ENCODE results near the gene PPFIBP1. TPM values are rescaled to one million over a fixed set of nuclear protein-coding genes. Genes with fewer than 3 reads are reported as not detected.
A peak's percentile ranks its signal among the peaks of the same experiment; 100 is the strongest.
"Not testable (repeated sequence)": the region's sequence is repeated elsewhere in the genome, so short reads cannot be mapped to it uniquely, and the experiment has no call there.

The PPFIBP1 gene
- total and polyA plus RNA-seq, 4 donors, result 13.6 to 150 (median 63.1) TPM

GRCh38 chr12:27637524-27637923 lies 113.5 kb downstream of the PPFIBP1 start:
- ATAC-seq (ENCODE audit: insufficient read depth, low FRiP score) (no peak), DNase-seq (no peak)
- Histone ChIP-seq H3K4me1 (ENCODE audit: control insufficient read depth in 5 of 5, insufficient read depth in 5 of 5, low read length in 5 of 5) (peaks cover 0 to 12% (median 4%) of the 10 kb centered on the region in 5 donors), H3K9ac (ENCODE audit: insufficient read depth in 1 of 2, low read length in 2 of 2) (no peak overlapping the region), H3K27ac (ENCODE audit: low read depth in 1 of 2, low read length in 1 of 2) (no peak overlapping the region), H3K4me3 (no peak overlapping the region), H3K27me3 (ENCODE audit: control insufficient read depth in 3 of 3, insufficient read depth in 3 of 3, low read length in 2 of 3) (no peaks in the 10 kb centered on the region), H3K9me3 (ENCODE audit: control insufficient read depth in 4 of 4, insufficient read depth in 3 of 4, low read length in 3 of 4) (no peaks in the 10 kb centered on the region), H3K36me3 (ENCODE audit: control insufficient read depth in 4 of 4, insufficient read depth in 4 of 4, low read length in 4 of 4) (peaks cover 0 to 8% (median 1%) of the 10 kb centered on the region in 4 donors)
- TF ChIP-seq, protein P1, sequence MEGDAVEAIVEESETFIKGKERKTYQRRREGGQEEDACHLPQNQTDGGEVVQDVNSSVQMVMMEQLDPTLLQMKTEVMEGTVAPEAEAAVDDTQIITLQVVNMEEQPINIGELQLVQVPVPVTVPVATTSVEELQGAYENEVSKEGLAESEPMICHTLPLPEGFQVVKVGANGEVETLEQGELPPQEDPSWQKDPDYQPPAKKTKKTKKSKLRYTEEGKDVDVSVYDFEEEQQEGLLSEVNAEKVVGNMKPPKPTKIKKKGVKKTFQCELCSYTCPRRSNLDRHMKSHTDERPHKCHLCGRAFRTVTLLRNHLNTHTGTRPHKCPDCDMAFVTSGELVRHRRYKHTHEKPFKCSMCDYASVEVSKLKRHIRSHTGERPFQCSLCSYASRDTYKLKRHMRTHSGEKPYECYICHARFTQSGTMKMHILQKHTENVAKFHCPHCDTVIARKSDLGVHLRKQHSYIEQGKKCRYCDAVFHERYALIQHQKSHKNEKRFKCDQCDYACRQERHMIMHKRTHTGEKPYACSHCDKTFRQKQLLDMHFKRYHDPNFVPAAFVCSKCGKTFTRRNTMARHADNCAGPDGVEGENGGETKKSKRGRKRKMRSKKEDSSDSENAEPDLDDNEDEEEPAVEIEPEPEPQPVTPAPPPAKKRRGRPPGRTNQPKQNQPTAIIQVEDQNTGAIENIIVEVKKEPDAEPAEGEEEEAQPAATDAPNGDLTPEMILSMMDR (IDR thresholded peaks at IDR 0.05; ENCODE audit: control extremely low read depth, extremely low read depth), result no peak
- 87 to 94% methylated on average over 1 of the region's 1 CpG for WGBS, 2 donors

GRCh38 chr12:27639265-27639664 lies 115.3 kb downstream of the PPFIBP1 start:
- no peaks in the 10 kb centered on the region for H3K27me3 ChIP-seq (ENCODE audit: control insufficient read depth in 3 of 3, insufficient read depth in 3 of 3, low read length in 2 of 3)
- ATAC-seq (ENCODE audit: insufficient read depth, low FRiP score), result no peak

DNA sequence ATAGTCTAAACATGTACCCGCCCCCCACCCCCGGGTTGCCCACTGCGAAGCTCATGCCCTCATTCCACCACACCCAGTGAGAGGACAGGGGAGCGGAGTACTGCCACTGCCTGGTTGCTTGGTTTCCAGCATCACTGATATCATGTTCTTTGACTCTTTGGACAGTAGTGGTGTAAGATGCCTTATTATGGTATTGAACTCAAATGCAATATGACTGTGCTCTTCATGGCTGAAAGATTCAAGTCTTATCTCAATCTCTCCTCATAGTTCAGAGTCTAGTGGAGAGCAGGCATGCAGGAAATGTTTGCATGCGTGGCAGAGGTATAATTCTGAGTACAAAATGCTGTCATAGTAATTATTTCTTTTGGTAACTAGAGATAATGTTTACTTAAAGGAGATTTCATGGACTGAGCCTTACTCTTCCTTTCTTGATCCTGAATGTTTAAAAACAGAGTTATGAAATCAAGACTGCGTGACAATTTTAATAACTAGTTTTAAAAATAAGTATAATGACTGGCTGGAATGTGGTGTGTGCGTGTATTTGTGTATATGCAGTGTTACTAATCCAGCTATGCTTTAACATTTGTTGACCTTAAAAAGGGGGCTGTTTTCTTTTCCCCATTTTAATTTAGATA lies 116.7 kb downstream of the PPFIBP1 start:
- peak in 1 of 3 donors; percentile 21 for DNase-seq
- H3K27ac ChIP-seq (ENCODE audit: low read depth in 1 of 2, low read length in 1 of 2); H3K9ac ChIP-seq (ENCODE audit: insufficient read depth in 1 of 2, low read length in 2 of 2); H3K27me3 ChIP-seq (ENCODE audit: control insufficient read depth in 3 of 3, insufficient read depth in 3 of 3, low read length in 2 of 3); H3K9me3 ChIP-seq (ENCODE audit: control insufficient read depth in 4 of 4, insufficient read depth in 3 of 4, low read length in 3 of 4); ATAC-seq (ENCODE audit: insufficient read depth, low FRiP score); H3K4me3 ChIP-seq; H3K36me3 ChIP-seq (ENCODE audit: control insufficient read depth in 4 of 4, insufficient read depth in 4 of 4, low read length in 4 of 4): not testable (repeated sequence)
- 80 to 87% methylated on average over 7 of the region's 7 CpGs for WGBS, 2 donors
- peaks cover 1 to 21% (median 8%) of the 10 kb centered on the region in 5 donors for H3K4me1 ChIP-seq (ENCODE audit: control insufficient read depth in 5 of 5, insufficient read depth in 5 of 5, low read length in 5 of 5)

More at GRCh38 chr12:27639265-27639664, 115.3 kb downstream of the PPFIBP1 start:
- Histone ChIP-seq H3K4me3 (no peak overlapping the region), H3K36me3 (ENCODE audit: control insufficient read depth in 4 of 4, insufficient read depth in 4 of 4, low read length in 4 of 4) (peaks cover 0 to 8% (median 0%) of the 10 kb centered on the region in 4 donors), H3K27ac (ENCODE audit: low read depth in 1 of 2, low read length in 1 of 2) (no peak overlapping the region), H3K4me1 (ENCODE audit: control insufficient read depth in 5 of 5, insufficient read depth in 5 of 5, low read length in 5 of 5) (peaks cover 0 to 14% (median 6%) of the 10 kb centered on the region in 5 donors), H3K9me3 (ENCODE audit: control insufficient read depth in 4 of 4, insufficient read depth in 3 of 4, low read length in 3 of 4) (no peaks in the 10 kb centered on the region), H3K9ac (ENCODE audit: insufficient read depth in 1 of 2, low read length in 2 of 2) (no peak overlapping the region)
- TF ChIP-seq, protein P1 (IDR thresholded peaks at IDR 0.05; ENCODE audit: control extremely low read depth, extremely low read depth), result no peak
- DNase-seq, result no peak
- WGBS, 2 donors, result 62 to 88% methylated on average over 3 of the region's 3 CpGs

GRCh38 chr12:27642361-27642760 lies 118.4 kb downstream of the PPFIBP1 start:
- not testable (repeated sequence) for H3K36me3 ChIP-seq (ENCODE audit: control insufficient read depth in 4 of 4, insufficient read depth in 4 of 4, low read length in 4 of 4); H3K27me3 ChIP-seq (ENCODE audit: control insufficient read depth in 3 of 3, insufficient read depth in 3 of 3, low read length in 2 of 3); H3K9me3 ChIP-seq (ENCODE audit: control insufficient read depth in 4 of 4, insufficient read depth in 3 of 4, low read length in 3 of 4); H3K27ac ChIP-seq (ENCODE audit: low read depth in 1 of 2, low read length in 1 of 2); ATAC-seq (ENCODE audit: insufficient read depth, low FRiP score); H3K9ac ChIP-seq (ENCODE audit: insufficient read depth in 1 of 2, low read length in 2 of 2); DNase-seq; H3K4me3 ChIP-seq
- 96 to 97% methylated on average over 4 of the region's 4 CpGs for WGBS, 2 donors
- peaks cover 1 to 24% (median 11%) of the 10 kb centered on the region in 5 donors for H3K4me1 ChIP-seq (ENCODE audit: control insufficient read depth in 5 of 5, insufficient read depth in 5 of 5, low read length in 5 of 5)

GRCh38 chr12:27642892-27643291 lies 118.9 kb downstream of the PPFIBP1 start:
- H3K9me3 ChIP-seq (ENCODE audit: control insufficient read depth in 4 of 4, insufficient read depth in 3 of 4, low read length in 3 of 4); ATAC-seq (ENCODE audit: insufficient read depth, low FRiP score); H3K36me3 ChIP-seq (ENCODE audit: control insufficient read depth in 4 of 4, insufficient read depth in 4 of 4, low read length in 4 of 4); H3K27ac ChIP-seq (ENCODE audit: low read depth in 1 of 2, low read length in 1 of 2); H3K4me3 ChIP-seq; DNase-seq; H3K27me3 ChIP-seq (ENCODE audit: control insufficient read depth in 3 of 3, insufficient read depth in 3 of 3, low read length in 2 of 3); H3K9ac ChIP-seq (ENCODE audit: insufficient read depth in 1 of 2, low read length in 2 of 2): not testable (repeated sequence)
- 91 to 95% methylated on average over 5 of the region's 7 CpGs for WGBS, 2 donors
- peaks cover 1 to 24% (median 11%) of the 10 kb centered on the region in 5 donors for H3K4me1 ChIP-seq (ENCODE audit: control insufficient read depth in 5 of 5, insufficient read depth in 5 of 5, low read length in 5 of 5)

Data from lung (tissue), 12 donors.